Astrocyte (in vitro differentiated cells and primary cell): Measurements from ENCODE around the gene NXPH4. TPM values are rescaled to one million over a fixed set of nuclear protein-coding genes. Genes with fewer than 3 reads are reported as not detected.

ENCODE experiments used
- DNase-seq: peaks from one replicate; pipeline ENCODE4 v3.0.0-alpha.2; 2010; ENCODE audit warnings: low read depth
- FAIRE-seq: peaks from 2 replicates; lab custom pipeline; 2011; peaks lifted over from hg19 to GRCh38; lab: Jason Lieb, UNC
- H2AFZ ChIP-seq: 2 replicates; pipeline ENCODE4 v1.6.0; 2012; ENCODE audit warnings: low read depth, low read length, inconsistent platforms
- H3K27ac ChIP-seq: 2 replicates; pipeline ENCODE4 v1.5.1; 2011; ENCODE audit warnings: low read depth, low read length, inconsistent platforms
- H3K27me3 ChIP-seq: 2 replicates; pipeline ENCODE4 v1.6.0; 2011; ENCODE audit warnings: low read length, inconsistent platforms; ENCODE audit not compliant: insufficient read depth
- H3K36me3 ChIP-seq: 2 replicates; pipeline ENCODE4 v1.5.1; 2011; ENCODE audit warnings: low read length, inconsistent platforms; ENCODE audit not compliant: insufficient read depth
- H3K4me1 ChIP-seq: 2 replicates; pipeline ENCODE4 v1.5.1; 2011; ENCODE audit warnings: low read length, inconsistent platforms; ENCODE audit not compliant: insufficient read depth
- H3K4me2 ChIP-seq: 2 replicates; pipeline ENCODE4 v1.6.0; 2012; ENCODE audit warnings: low read length, inconsistent platforms
- H3K4me3 ChIP-seq: 2 replicates; pipeline ENCODE4 v1.5.1; 2011; ENCODE audit warnings: low read depth, mild to moderate bottlenecking, low read length, inconsistent platforms; ENCODE audit not compliant: insufficient read depth
- H3K79me2 ChIP-seq: 2 replicates; pipeline ENCODE4 v1.6.0; 2012; ENCODE audit warnings: mild to moderate bottlenecking, low read length, inconsistent platforms; ENCODE audit not compliant: insufficient read depth
- H3K9ac ChIP-seq: 2 replicates; pipeline ENCODE4 v1.6.0; 2012; ENCODE audit warnings: mild to moderate bottlenecking, low read length, inconsistent platforms
- H3K9me3 ChIP-seq: 2 replicates; pipeline ENCODE4 v1.5.1; 2012; ENCODE audit warnings: low read depth, mild to moderate bottlenecking, low read length, inconsistent platforms; ENCODE audit not compliant: insufficient read depth
- H4K20me1 ChIP-seq: 2 replicates; pipeline ENCODE4 v1.6.0; 2012; ENCODE audit warnings: low read length, inconsistent platforms; ENCODE audit not compliant: insufficient read depth
- H3K27ac Mint-ChIP-seq: one replicate; pipeline ENCODE4 v1.8.0; 2021; ENCODE audit warnings: mild to moderate bottlenecking, mixed read lengths; ENCODE audit not compliant: unreplicated experiment
- H3K27me3 Mint-ChIP-seq: one replicate; pipeline ENCODE4 v1.8.0; 2021; ENCODE audit warnings: low read depth, mixed read lengths; ENCODE audit not compliant: unreplicated experiment
- H3K36me3 Mint-ChIP-seq: one replicate; pipeline ENCODE4 v1.8.0; 2021; ENCODE audit warnings: low read depth, mixed read lengths; ENCODE audit not compliant: unreplicated experiment
- H3K4me1 Mint-ChIP-seq: one replicate; pipeline ENCODE4 v1.8.0; 2021; ENCODE audit warnings: low read depth, mixed read lengths; ENCODE audit not compliant: unreplicated experiment
- H3K4me3 Mint-ChIP-seq: one replicate; pipeline ENCODE4 v1.8.0; 2021; ENCODE audit warnings: mild to moderate bottlenecking, moderate library complexity, mixed read lengths; ENCODE audit not compliant: unreplicated experiment
- H3K9me3 Mint-ChIP-seq: one replicate; pipeline ENCODE4 v1.8.0; 2021; ENCODE audit warnings: mild to moderate bottlenecking, mixed read lengths; ENCODE audit not compliant: unreplicated experiment
- EZH2 ChIP-seq: IDR thresholded peaks from 2 replicates; pipeline ENCODE4 v1.6.1; 2012; ENCODE audit warnings: mild to moderate bottlenecking, low read length, inconsistent platforms; ENCODE audit not compliant: insufficient read depth
- total RNA-seq: library from RNA; stranded (reverse); gene quantifications from 2 replicates; pipeline ENCODE4 v1.2.1, GENCODE V29; 2021
- TF ChIP-seq, protein P1 (sequence below): IDR thresholded peaks from 2 replicates; pipeline ENCODE4 v1.5.1; 2011; ENCODE audit warnings: low read depth, mild to moderate bottlenecking, inconsistent platforms, low read length, moderate library complexity; ENCODE audit not compliant: insufficient read depth

Gene NXPH4
- total RNA-seq, 1 donor from 2014 or later: 14.5 TPM

DNA sequence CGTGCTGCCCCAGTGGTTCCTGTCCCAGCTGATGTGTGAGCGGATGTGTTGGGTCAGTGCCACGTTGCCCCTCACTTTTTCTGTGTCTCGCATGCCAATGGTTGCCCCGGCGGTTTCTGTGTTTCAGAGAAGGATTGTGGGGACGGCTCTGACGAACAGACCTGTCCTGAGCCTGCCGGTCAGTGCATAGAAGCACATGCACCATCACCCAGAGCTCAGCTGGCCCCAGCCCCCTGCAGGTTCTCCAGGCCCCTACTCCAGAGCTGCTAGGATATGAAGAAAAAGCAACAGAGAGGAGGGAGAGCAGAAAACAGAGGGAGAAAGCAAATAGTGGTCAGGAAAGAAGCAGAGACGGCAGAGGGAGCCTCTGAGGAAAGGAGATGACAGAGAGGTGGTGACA, 48.5 kb upstream of the NXPH4 start:
- no peaks in the 10 kb centered on the region for H3K27me3 ChIP-seq
- no peaks in the 10 kb centered on the region for H3K9me3 ChIP-seq
- FAIRE-seq (no peak), DNase-seq (no peak)
- H3K4me3 Mint-ChIP-seq: no peak overlapping the region
- no peaks in the 10 kb centered on the region for H3K9me3 Mint-ChIP-seq
- H3K27ac ChIP-seq: no peak overlapping the region
- peaks cover 27% of the 10 kb centered on the region for H3K4me1 ChIP-seq
- H3K9ac ChIP-seq: no peak overlapping the region
- TF ChIP-seq EZH2: no peak
- TF ChIP-seq, protein P1, sequence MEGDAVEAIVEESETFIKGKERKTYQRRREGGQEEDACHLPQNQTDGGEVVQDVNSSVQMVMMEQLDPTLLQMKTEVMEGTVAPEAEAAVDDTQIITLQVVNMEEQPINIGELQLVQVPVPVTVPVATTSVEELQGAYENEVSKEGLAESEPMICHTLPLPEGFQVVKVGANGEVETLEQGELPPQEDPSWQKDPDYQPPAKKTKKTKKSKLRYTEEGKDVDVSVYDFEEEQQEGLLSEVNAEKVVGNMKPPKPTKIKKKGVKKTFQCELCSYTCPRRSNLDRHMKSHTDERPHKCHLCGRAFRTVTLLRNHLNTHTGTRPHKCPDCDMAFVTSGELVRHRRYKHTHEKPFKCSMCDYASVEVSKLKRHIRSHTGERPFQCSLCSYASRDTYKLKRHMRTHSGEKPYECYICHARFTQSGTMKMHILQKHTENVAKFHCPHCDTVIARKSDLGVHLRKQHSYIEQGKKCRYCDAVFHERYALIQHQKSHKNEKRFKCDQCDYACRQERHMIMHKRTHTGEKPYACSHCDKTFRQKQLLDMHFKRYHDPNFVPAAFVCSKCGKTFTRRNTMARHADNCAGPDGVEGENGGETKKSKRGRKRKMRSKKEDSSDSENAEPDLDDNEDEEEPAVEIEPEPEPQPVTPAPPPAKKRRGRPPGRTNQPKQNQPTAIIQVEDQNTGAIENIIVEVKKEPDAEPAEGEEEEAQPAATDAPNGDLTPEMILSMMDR: no peak
- H3K4me1 Mint-ChIP-seq: peaks cover 43% of the 10 kb centered on the region
- H3K27me3 Mint-ChIP-seq: no peaks in the 10 kb centered on the region
- H3K36me3 Mint-ChIP-seq: peaks cover 50% of the 10 kb centered on the region
- H3K27ac Mint-ChIP-seq: peak overlapping the region; percentile 66
- H3K36me3 ChIP-seq: peaks cover 49% of the 10 kb centered on the region
- H4K20me1 ChIP-seq: peaks cover 76% of the 10 kb centered on the region
- no peak overlapping the region for H2AFZ ChIP-seq
- no peak overlapping the region for H3K4me3 ChIP-seq
- no peaks in the 10 kb centered on the region for H3K79me2 ChIP-seq
- no peak overlapping the region for H3K4me2 ChIP-seq

GRCh38 chr12:57169046-57169795, 47.4 kb upstream of the NXPH4 start:
- H3K79me2 ChIP-seq: no peaks in the 10 kb centered on the region
- no peak overlapping the region for H3K4me3 ChIP-seq
- Mint-ChIP-seq H3K27ac (no peak overlapping the region), H3K9me3 (no peaks in the 10 kb centered on the region), H3K36me3 (peaks cover 55% of the 10 kb centered on the region), H3K4me3 (no peak overlapping the region), H3K27me3 (no peaks in the 10 kb centered on the region), H3K4me1 (peaks cover 43% of the 10 kb centered on the region)
- no peak overlapping the region for H2AFZ ChIP-seq
- H3K27me3 ChIP-seq: no peaks in the 10 kb centered on the region
- TF ChIP-seq, protein P1: no peak
- no peak for TF ChIP-seq EZH2
- peaks cover 27% of the 10 kb centered on the region for H3K4me1 ChIP-seq
- FAIRE-seq (no peak), DNase-seq (no peak)
- H3K4me2 ChIP-seq: no peak overlapping the region
- H3K36me3 ChIP-seq: peaks cover 52% of the 10 kb centered on the region
- no peak overlapping the region for H3K27ac ChIP-seq
- H3K9ac ChIP-seq: no peak overlapping the region
- peaks cover 86% of the 10 kb centered on the region for H4K20me1 ChIP-seq
- H3K9me3 ChIP-seq: no peaks in the 10 kb centered on the region

- Histone ChIP-seq H3K9me3 (no peaks in the 10 kb centered on the region), H2AFZ (no peak overlapping the region), H3K9ac (no peak overlapping the region), H3K36me3 (peaks cover 47% of the 10 kb centered on the region), H3K27me3 (no peaks in the 10 kb centered on the region), H3K4me2 (no peak overlapping the region), H3K27ac (no peak overlapping the region), H4K20me1 (peaks cover 86% of the 10 kb centered on the region), H3K4me1 (peaks cover 22% of the 10 kb centered on the region), H3K79me2 (no peaks in the 10 kb centered on the region), H3K4me3 (no peak overlapping the region)
- Mint-ChIP-seq H3K36me3 (peaks cover 49% of the 10 kb centered on the region), H3K9me3 (no peaks in the 10 kb centered on the region), H3K27ac (peak overlapping the region; percentile 47), H3K4me1 (peaks cover 37% of the 10 kb centered on the region), H3K4me3 (peak overlapping the region; percentile 20), H3K27me3 (no peaks in the 10 kb centered on the region)
- FAIRE-seq: no peak
- TF ChIP-seq EZH2: no peak
- TF ChIP-seq, protein P1: no peak
- DNase-seq: no peak
Measured at GRCh38 chr12:57169969-57170368, 46.6 kb upstream of the NXPH4 start.
